BLaER1 (cell line): Measurements from ENCODE around the gene KYNU.
"Not testable (repeated sequence)": the region's sequence is repeated elsewhere in the genome, so short reads cannot be mapped to it uniquely, and the experiment has no call there.

Experiments
- H3K27ac ChIP-seq: shearing (Covaris generic); formaldehyde crosslinking; 2 replicates; pipeline ENCODE4 v1.8.1; 2022
- H3K27me3 ChIP-seq: shearing (Covaris generic); formaldehyde crosslinking; 2 replicates; pipeline ENCODE4 v1.8.1; 2022
- H3K36me3 ChIP-seq: shearing (Covaris generic); formaldehyde crosslinking; 2 replicates; pipeline ENCODE4 v1.8.1; 2022
- H3K4me1 ChIP-seq: shearing (Covaris generic); formaldehyde crosslinking; 2 replicates; pipeline ENCODE4 v1.8.1; 2022
- H3K4me2 ChIP-seq: shearing (Covaris generic); formaldehyde crosslinking; 2 replicates; pipeline ENCODE4 v1.8.1; 2022
- H3K4me3 ChIP-seq: shearing (Covaris generic); formaldehyde crosslinking; 2 replicates; pipeline ENCODE4 v1.8.1; 2022
- H3K9ac ChIP-seq: shearing (Covaris generic); formaldehyde crosslinking; 2 replicates; pipeline ENCODE4 v1.8.1; 2022
- H3K9me3 ChIP-seq: shearing (Covaris generic); formaldehyde crosslinking; 2 replicates; pipeline ENCODE4 v1.8.1; 2022
- H4K20me1 ChIP-seq: shearing (Covaris generic); formaldehyde crosslinking; 2 replicates; pipeline ENCODE4 v1.8.1; 2022
- Cebpa-rat ChIP-seq: shearing (Covaris generic); IDR thresholded peaks from 2 replicates; pipeline ENCODE4 v1.8.1; 2022

KYNU gene

DNA sequence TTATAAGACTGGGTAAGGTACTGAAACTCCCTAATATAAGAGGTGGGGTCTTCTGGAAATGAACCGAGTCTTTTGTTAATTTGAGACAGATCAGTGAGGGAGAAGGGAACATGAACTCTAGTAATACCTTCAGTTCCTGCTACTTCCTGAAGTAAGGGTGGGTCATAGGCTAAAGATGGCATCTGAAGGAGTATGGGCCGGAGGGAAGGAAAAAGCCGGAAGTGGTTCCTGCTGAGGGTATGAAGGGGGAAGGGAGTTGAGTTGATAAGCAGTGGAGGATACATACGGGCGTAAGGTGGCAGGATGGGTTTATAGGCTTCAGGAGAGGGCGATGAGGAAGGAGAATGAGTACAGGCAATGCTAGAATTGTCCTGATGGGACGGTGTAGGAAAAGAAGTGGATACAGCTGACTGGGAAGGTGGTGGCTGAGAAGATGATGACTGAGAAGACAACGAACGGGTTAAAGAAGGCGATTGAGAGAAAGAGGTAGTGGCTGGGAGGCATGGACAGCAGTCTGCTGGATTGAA lies 58.2 kb downstream of the KYNU start:
- no peaks in the 10 kb centered on the region for H3K9me3 ChIP-seq
- no peak overlapping the region for H3K4me3 ChIP-seq
- TF ChIP-seq Cebpa-rat = no peak
- H3K4me1 ChIP-seq = no peaks in the 10 kb centered on the region
- H4K20me1 ChIP-seq = no peaks in the 10 kb centered on the region
- H3K27ac ChIP-seq = no peak overlapping the region
- H3K9ac ChIP-seq = no peak overlapping the region
- no peaks in the 10 kb centered on the region for H3K36me3 ChIP-seq
- H3K4me2 ChIP-seq = no peak overlapping the region
- no peaks in the 10 kb centered on the region for H3K27me3 ChIP-seq

DNA sequence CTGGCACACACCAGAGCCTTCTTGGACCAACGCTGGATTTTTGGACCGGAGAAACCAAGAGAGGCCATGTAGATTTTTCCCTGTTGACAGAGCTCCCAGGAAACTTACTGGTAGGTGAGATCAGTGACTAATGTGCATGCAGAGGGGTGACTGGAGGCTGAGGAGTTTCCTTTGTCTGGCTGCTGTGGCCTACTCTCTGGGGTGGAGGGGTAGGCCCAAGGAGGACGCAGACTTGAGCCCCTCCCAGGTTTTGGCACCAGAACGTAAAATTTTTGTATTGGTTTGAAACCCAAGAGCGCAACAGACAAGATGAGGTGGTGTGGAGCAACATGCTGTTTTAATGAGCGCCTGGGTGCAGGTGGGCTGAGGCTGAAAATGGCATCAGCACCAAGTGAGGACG lies 59.2 kb downstream of the KYNU start:
- H3K9me3 ChIP-seq = no peaks in the 10 kb centered on the region
- H3K36me3 ChIP-seq = no peaks in the 10 kb centered on the region
- no peak overlapping the region for H3K27ac ChIP-seq
- H3K4me3 ChIP-seq = no peak overlapping the region
- TF ChIP-seq Cebpa-rat = no peak
- no peak overlapping the region for H3K9ac ChIP-seq
- H3K4me1 ChIP-seq = no peaks in the 10 kb centered on the region
- H4K20me1 ChIP-seq = no peaks in the 10 kb centered on the region
- H3K4me2 ChIP-seq = no peak overlapping the region
- no peaks in the 10 kb centered on the region for H3K27me3 ChIP-seq

DNA sequence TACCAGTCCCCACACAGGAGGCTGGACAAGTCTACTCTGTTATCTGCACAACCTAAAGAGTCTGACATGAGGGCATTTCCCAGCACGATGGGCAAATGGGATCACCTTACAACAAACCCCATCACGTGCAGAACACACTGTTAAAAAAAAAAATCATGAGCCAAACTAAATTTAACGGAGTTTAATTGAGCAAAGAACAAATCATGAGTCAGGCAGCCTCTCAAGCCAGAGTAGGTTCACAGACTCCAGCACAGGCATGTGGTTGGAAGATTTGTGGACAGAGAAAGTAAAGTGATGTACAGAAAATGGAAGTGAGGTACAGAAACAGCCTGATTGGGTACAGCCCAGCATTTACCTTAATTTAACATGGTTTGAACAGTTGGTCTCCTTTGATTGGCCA lies 59.9 kb downstream of the KYNU start:
- Histone ChIP-seq H3K4me1 (no peaks in the 10 kb centered on the region), H3K9ac (no peak overlapping the region), H3K27ac (no peak overlapping the region), H3K27me3 (no peaks in the 10 kb centered on the region), H3K36me3 (no peaks in the 10 kb centered on the region), H3K4me3 (no peak overlapping the region), H3K9me3 (no peaks in the 10 kb centered on the region), H3K4me2 (no peak overlapping the region), H4K20me1 (no peaks in the 10 kb centered on the region)
- TF ChIP-seq Cebpa-rat = no peak

DNA sequence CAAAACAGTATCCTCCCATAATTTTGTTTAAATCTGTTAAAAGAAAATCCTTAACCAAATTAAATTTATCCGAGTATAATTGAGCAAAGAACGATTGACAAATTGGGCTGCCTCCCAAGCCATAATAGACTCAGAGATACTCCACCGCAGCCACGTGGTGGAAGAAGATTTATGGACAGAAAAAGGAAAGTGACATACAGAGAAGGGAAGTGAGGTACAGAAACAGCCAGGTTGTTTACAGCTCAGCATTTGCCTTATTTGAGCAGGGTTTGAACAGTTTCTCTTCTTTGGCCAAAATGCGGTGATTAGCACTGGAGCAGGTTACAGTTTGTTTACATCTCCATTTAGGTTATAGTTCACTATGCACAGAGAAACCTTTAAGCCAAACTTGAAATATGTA lies 60.8 kb downstream of the KYNU start:
- Histone ChIP-seq H3K9me3 (no peaks in the 10 kb centered on the region), H3K27me3 (no peaks in the 10 kb centered on the region)

DNA sequence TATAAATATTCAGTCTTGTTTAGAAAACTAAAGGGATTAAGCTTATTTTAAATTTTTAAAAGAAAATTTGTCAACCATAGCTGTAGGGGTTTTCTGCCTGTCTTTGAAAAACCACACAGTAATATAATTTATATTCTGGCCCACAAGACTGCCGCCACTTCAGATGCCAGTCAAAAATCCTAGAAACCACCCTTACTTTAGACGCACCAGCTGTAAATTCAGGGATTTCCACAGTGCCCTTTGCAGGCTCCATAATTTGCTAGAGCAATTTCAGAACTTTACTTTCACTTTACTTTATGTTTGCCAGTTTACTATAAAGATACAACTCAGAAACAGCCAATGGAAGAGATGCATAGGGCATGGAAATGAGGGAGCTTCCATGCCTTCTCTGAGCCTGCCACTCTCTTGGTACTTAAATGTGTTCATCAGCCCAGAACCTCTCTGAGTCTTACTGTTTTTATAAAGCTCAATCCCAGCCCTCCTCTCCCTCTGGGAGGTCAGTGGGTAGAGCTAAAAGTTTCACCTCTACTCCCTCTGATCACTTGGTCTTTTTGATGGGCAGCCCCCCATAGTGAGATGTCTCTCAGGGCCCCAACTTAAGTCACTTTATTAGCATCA lies 63.3 kb downstream of the KYNU start:
- Histone ChIP-seq H3K4me2 (no peak overlapping the region), H3K4me1 (no peaks in the 10 kb centered on the region), H4K20me1 (no peaks in the 10 kb centered on the region), H3K9ac (no peak overlapping the region), H3K4me3 (no peak overlapping the region), H3K27ac (no peak overlapping the region), H3K27me3 (no peaks in the 10 kb centered on the region), H3K36me3 (no peaks in the 10 kb centered on the region), H3K9me3 (no peaks in the 10 kb centered on the region)
- no peak for TF ChIP-seq Cebpa-rat

More for the DNA sequence above, 60.8 kb downstream of the KYNU start:
- no peaks in the 10 kb centered on the region for H3K36me3 ChIP-seq
- H3K9ac ChIP-seq = no peak overlapping the region
- no peaks in the 10 kb centered on the region for H4K20me1 ChIP-seq
- H3K4me2 ChIP-seq = no peak overlapping the region
- no peak for TF ChIP-seq Cebpa-rat
- no peak overlapping the region for H3K27ac ChIP-seq
- H3K4me1 ChIP-seq = no peaks in the 10 kb centered on the region
- no peak overlapping the region for H3K4me3 ChIP-seq

DNA sequence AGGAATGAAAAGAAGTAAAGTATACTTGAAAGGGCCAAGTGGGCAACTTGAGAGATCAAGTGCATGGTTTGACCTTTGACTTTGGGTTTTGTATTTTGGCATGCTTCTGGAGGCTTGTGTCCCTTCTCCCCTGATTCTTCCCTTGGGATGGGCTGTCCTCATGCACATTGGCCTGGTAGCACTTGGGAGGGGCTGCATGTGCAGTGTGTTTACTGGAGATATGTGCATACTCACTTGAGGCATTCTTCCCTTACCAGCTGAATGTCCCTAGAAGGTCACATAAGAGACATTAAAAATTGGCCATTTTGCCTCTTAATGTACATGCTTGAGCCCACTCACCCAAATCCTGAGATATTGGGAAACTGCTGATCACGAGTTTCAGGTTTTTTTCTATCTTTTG lies 65.2 kb downstream of the KYNU start:
- H4K20me1 ChIP-seq = no peaks in the 10 kb centered on the region
- no peak overlapping the region for H3K4me2 ChIP-seq
- no peak overlapping the region for H3K4me3 ChIP-seq
- H3K9me3 ChIP-seq = no peaks in the 10 kb centered on the region
- H3K27me3 ChIP-seq = no peaks in the 10 kb centered on the region
- TF ChIP-seq Cebpa-rat = no peak
- H3K36me3 ChIP-seq = no peaks in the 10 kb centered on the region
- no peak overlapping the region for H3K27ac ChIP-seq
- no peaks in the 10 kb centered on the region for H3K4me1 ChIP-seq
- no peak overlapping the region for H3K9ac ChIP-seq

DNA sequence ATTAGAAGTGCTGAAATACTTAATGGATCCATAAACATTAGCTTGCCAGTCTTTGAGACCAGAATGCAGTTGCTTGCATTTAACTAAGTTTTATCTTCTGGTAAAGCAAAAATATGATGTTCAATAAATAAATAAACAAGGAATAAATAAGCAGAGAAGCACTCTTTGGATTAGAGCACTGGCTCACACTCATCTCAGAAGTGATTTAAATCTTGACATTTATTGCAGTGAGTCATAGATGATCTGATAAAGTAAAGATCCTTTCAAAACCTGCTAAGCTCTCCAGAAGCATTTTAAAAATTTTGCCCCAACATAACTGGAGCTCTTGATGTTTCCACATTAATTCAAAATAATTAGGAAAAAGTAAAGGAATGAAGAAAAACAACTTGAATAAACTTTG lies 66.8 kb downstream of the KYNU start:
- no peak overlapping the region for H3K4me3 ChIP-seq
- no peak overlapping the region for H3K27ac ChIP-seq
- H4K20me1 ChIP-seq = no peaks in the 10 kb centered on the region
- no peak overlapping the region for H3K9ac ChIP-seq
- H3K4me1 ChIP-seq = no peaks in the 10 kb centered on the region
- no peaks in the 10 kb centered on the region for H3K36me3 ChIP-seq
- TF ChIP-seq Cebpa-rat = no peak
- no peaks in the 10 kb centered on the region for H3K27me3 ChIP-seq
- peaks cover 3% of the 10 kb centered on the region; the same call in 1 of the 2 replicates for H3K9me3 ChIP-seq
- no peak overlapping the region for H3K4me2 ChIP-seq

DNA sequence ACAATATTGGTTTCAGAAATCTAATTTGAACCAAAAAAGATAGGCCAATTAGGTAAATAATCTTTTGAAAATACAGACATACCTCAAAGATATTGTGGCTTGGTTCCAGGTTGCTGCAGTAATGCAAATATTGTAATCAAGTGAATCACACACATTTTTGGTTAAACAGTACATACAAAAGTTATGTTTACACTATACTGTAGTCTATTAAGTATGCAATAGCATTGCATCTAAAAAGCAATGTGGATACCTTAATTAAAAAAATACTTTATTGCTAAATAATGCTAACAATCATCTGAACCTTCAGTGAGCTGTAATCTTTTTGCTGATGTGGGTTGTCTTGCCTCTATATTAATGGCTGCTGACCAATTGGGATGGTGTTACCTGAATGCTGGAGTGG lies 67.3 kb downstream of the KYNU start:
- H4K20me1 ChIP-seq = no peaks in the 10 kb centered on the region
- no peaks in the 10 kb centered on the region for H3K36me3 ChIP-seq
- no peak overlapping the region for H3K27ac ChIP-seq
- no peak overlapping the region for H3K9ac ChIP-seq
- peaks cover 7% of the 10 kb centered on the region; the same call in 1 of the 2 replicates for H3K9me3 ChIP-seq
- H3K4me1 ChIP-seq = no peaks in the 10 kb centered on the region
- H3K27me3 ChIP-seq = no peaks in the 10 kb centered on the region
- no peak for TF ChIP-seq Cebpa-rat
- no peak overlapping the region for H3K4me3 ChIP-seq
- H3K4me2 ChIP-seq = no peak overlapping the region

DNA sequence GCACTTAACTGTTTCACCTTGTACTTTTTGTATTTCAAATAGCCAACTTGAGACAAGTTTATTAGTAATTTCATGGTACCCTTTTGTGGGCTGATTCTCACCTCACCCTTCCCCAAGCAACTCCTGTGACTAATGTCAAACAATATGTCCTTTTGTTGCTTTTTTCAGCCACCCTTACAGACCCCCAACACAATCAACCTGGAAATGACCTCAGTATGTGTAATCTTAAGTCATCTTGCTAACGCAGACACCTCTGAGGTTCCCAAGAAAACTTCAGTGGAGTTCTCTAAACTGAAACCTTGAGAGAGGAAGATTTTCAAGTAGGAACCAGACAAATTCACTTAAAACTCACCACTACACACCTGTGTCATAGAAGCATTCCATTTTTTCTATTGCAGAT lies 69.5 kb downstream of the KYNU start:
- Histone ChIP-seq H3K27ac (no peak overlapping the region), H3K4me1 (no peaks in the 10 kb centered on the region), H3K27me3 (no peaks in the 10 kb centered on the region), H4K20me1 (no peaks in the 10 kb centered on the region), H3K4me3 (no peak overlapping the region), H3K36me3 (no peaks in the 10 kb centered on the region), H3K9ac (no peak overlapping the region), H3K9me3 (peaks cover 16% of the 10 kb centered on the region), H3K4me2 (no peak overlapping the region)
- no peak for TF ChIP-seq Cebpa-rat

DNA sequence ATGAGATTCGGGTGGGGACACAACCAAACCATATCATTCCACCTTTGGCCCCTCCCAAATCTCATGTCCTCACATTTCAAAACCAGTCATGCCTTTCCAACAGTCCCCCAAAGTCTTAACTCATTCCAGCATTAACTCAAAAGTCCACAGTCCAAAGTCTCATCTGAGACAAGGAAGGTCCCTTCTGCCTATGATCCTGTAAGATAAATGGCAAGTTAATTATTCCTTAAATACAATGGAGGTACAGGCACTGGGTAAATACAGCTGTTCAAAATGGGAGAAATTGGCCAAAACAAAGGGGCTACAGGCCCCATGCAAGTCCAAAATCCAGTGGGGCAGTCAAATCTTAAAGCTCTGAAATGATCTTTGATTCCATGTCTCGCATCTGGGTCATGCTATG lies 71.3 kb downstream of the KYNU start:
- not testable (repeated sequence) for H3K36me3 ChIP-seq, H4K20me1 ChIP-seq, H3K27ac ChIP-seq, H3K9ac ChIP-seq, H3K4me2 ChIP-seq, H3K4me1 ChIP-seq, H3K4me3 ChIP-seq, H3K27me3 ChIP-seq
- H3K9me3 ChIP-seq = peaks cover 16% of the 10 kb centered on the region

DNA sequence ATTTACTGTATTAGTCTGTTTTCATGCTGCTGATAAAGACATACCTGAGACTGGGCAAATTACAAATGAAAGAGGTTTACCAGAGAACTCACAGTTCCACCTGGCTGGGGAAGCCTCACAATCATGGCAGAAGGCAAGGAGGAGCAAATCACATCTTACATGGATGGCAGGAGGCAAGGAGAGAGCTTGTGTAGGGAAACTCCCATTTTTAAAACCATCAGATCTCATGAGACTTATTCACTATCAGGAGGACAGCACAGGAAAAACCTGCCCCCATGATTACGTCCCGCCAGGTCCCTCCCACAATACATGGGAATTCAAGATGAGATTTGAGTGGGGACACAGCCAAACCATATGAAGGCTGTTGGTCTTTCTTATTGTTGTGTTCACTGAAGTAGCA lies 72.9 kb downstream of the KYNU start:
- not testable (repeated sequence) for H3K36me3 ChIP-seq, H4K20me1 ChIP-seq, H3K27me3 ChIP-seq, H3K4me1 ChIP-seq, H3K4me3 ChIP-seq, H3K9ac ChIP-seq, H3K27ac ChIP-seq, H3K4me2 ChIP-seq
- H3K9me3 ChIP-seq = peaks cover 16% of the 10 kb centered on the region
